HepG2 (cell line): ENCODE data around the gene PANK3. TPM values are rescaled to one million over a fixed set of nuclear protein-coding genes. Genes with fewer than 3 reads are reported as not detected.

ENCODE experiments used
- ATAC-seq: fragments of 200-7000 bp; cut with Tn5 transposase; 3 replicates; pipeline ENCODE4 v1.9.1; 2020; ENCODE audit warnings: mild to moderate bottlenecking, moderate library complexity
- BruUV-seq: library from RNA; stranded (reverse); fragments of 400-500 nt; replicated peaks from 2 replicates; lab custom pipeline; 2021; lab: Mats Ljungman, UMichigan
- CTCF ChIA-PET: fragments of 300-600 bp; formaldehyde crosslinking; extraction: SDS; loops from one replicate; lab custom pipeline; 2021; ENCODE audit warnings: low total read pairs, inconsistent platforms, low intra/inter-chr PET ratio; lab: Yijun Ruan, JAX
- POLR2A ChIA-PET: fragments of 350-600 bp; sonication (Branson Sonifier 250); formaldehyde crosslinking; loops from one replicate; lab custom pipeline; 2020; ENCODE audit warnings: antibody characterized with exemption, inconsistent platforms; lab: Yijun Ruan, JAX
- DNase-seq: peaks from one replicate; pipeline ENCODE4 v3.0.0-alpha.2; 2015; ENCODE audit warnings: low spot score
- FAIRE-seq: peaks from 3 replicates; lab custom pipeline; 2011; peaks lifted over from hg19 to GRCh38; lab: Jason Lieb, UNC
- H2AFZ ChIP-seq: one replicate; pipeline ENCODE4 v1.6.1; 2011; ENCODE audit warnings: low read length, inconsistent platforms
- H3K27ac ChIP-seq: fragments of 300-600 bp; 3 replicates; pipeline ENCODE4 v1.8.0; 2011; ENCODE audit warnings: mixed run types, mild to moderate bottlenecking, mixed read lengths, low read length, inconsistent platforms; ENCODE audit not compliant: insufficient read depth; ENCODE audit errors: extremely low read length
- H3K27me3 ChIP-seq, 2 experiments: fragments of 200-600 bp in 1 of 2; 2 replicates in 1 of 2; 3 replicates in 1 of 2; pipeline versions ENCODE4 v1.6.0 to v1.8.0; 2011; ENCODE audit warnings: low read length in 2 of 2, mild to moderate bottlenecking in 2 of 2, moderate library complexity in 2 of 2, inconsistent platforms in 1 of 2; ENCODE audit not compliant: insufficient read depth in 2 of 2, control insufficient read depth in 1 of 2
- H3K36me3 ChIP-seq, 2 experiments: fragments of 200-600 bp in 1 of 2; replicated peaks in 1 of 2; 2 replicates in 1 of 2; 3 replicates in 1 of 2; pipeline versions ENCODE4 v1.5.1 to v1.8.0; 2011; ENCODE audit warnings: low read length in 2 of 2, inconsistent platforms in 1 of 2; ENCODE audit not compliant: insufficient read depth in 2 of 2, control insufficient read depth in 1 of 2
- H3K4me1 ChIP-seq: 2 replicates; pipeline ENCODE4 v1.5.1; 2012; ENCODE audit warnings: low read length, inconsistent platforms; ENCODE audit not compliant: insufficient read depth
- H3K4me2 ChIP-seq: 2 replicates; pipeline ENCODE4 v1.6.0; 2011; ENCODE audit warnings: low read depth, low read length, inconsistent platforms
- H3K4me3 ChIP-seq, 3 experiments: fragments of 200-600 bp in 1 of 3; sonication (generic), shearing (Covaris generic) in 1 of 3; replicated peaks in 1 of 3; 2 replicates each; pipeline ENCODE4 v1.5.1; 2011 to 2016; ENCODE audit warnings: low read length in 3 of 3, inconsistent platforms in 2 of 3, low read depth in 2 of 3, mild to moderate bottlenecking in 2 of 3, control low read depth in 1 of 3, mixed read lengths in 1 of 3; ENCODE audit not compliant: insufficient read depth in 1 of 3
- H3K79me2 ChIP-seq: one replicate; pipeline ENCODE4 v1.6.1; 2011; ENCODE audit warnings: low read length, inconsistent platforms; ENCODE audit not compliant: insufficient read depth
- H3K9ac ChIP-seq: 2 replicates; pipeline ENCODE4 v1.6.0; 2011; ENCODE audit warnings: mild to moderate bottlenecking, low read depth, low read length, inconsistent platforms; ENCODE audit not compliant: insufficient read depth
- H3K9me3 ChIP-seq: 2 replicates; pipeline ENCODE4 v1.5.1; 2012; ENCODE audit warnings: mild to moderate bottlenecking, low read length
- H4K20me1 ChIP-seq: 2 replicates; pipeline ENCODE4 v1.6.0; 2011; ENCODE audit warnings: inconsistent platforms, mild to moderate bottlenecking, low read length, moderate library complexity; ENCODE audit not compliant: insufficient read depth
- HHEX ChIP-seq: IDR thresholded peaks from 2 replicates; pipeline ENCODE4 v1.6.1; 2016; ENCODE audit warnings: control low read depth
- HOXA7 ChIP-seq: sonication (generic); formaldehyde crosslinking; IDR thresholded peaks from 2 replicates; pipeline ENCODE4 v1.8.1; 2022; ENCODE audit warnings: mild to moderate bottlenecking, missing genetic modification reagents, moderate library complexity
- KLF9 ChIP-seq: IDR thresholded peaks from 2 replicates; pipeline ENCODE4 v1.6.1; 2016; ENCODE audit warnings: low read depth
- NRL ChIP-seq: sonication (generic); formaldehyde crosslinking; IDR thresholded peaks from 2 replicates; pipeline ENCODE4 v1.5.0; 2020; ENCODE audit warnings: missing genetic modification reagents, mild to moderate bottlenecking, moderate library complexity, borderline replicate concordance
- POLR2A ChIP-seq, 2 experiments: IDR thresholded peaks; 2 replicates each; pipeline ENCODE4 v1.6.1; 2011; ENCODE audit warnings: low read depth in 2 of 2, low read length in 2 of 2, mild to moderate bottlenecking in 1 of 2, moderate library complexity in 1 of 2; ENCODE audit not compliant: insufficient read depth in 1 of 2
- RXRA ChIP-seq: sonication (generic); formaldehyde crosslinking; IDR thresholded peaks from 2 replicates; pipeline ENCODE4 v1.5.1; 2020; ENCODE audit warnings: missing genetic modification reagents
- SALL2 ChIP-seq: sonication (generic); formaldehyde crosslinking; IDR thresholded peaks from 2 replicates; pipeline ENCODE4 v1.8.1; 2023; ENCODE audit warnings: mild to moderate bottlenecking, missing genetic modification reagents, inconsistent platforms
- TAF1 ChIP-seq: sonication (generic); formaldehyde crosslinking; IDR thresholded peaks from 2 replicates; pipeline ENCODE4 v1.4.0; 2020; ENCODE audit warnings: missing genetic modification reagents
- YEATS2 ChIP-seq: sonication (generic); formaldehyde crosslinking; IDR thresholded peaks from 2 replicates; pipeline ENCODE4 v1.4.0; 2020; ENCODE audit warnings: missing genetic modification reagents, borderline replicate concordance
- ZBTB42 ChIP-seq: sonication (generic); formaldehyde crosslinking; IDR thresholded peaks from 2 replicates; pipeline ENCODE4 v1.5.0; 2020; ENCODE audit warnings: mild to moderate bottlenecking, missing genetic modification reagents
- ZNF20 ChIP-seq: sonication (generic); formaldehyde crosslinking; IDR thresholded peaks from 2 replicates; pipeline ENCODE4 v1.4.0; 2020; ENCODE audit warnings: mild to moderate bottlenecking, moderate library complexity, missing genetic modification reagents
- ZNF431 ChIP-seq: sonication (generic); formaldehyde crosslinking; IDR thresholded peaks from 2 replicates; pipeline ENCODE4 v1.9.0; 2022; ENCODE audit warnings: missing genetic modification reagents, low read depth, mild to moderate bottlenecking, borderline replicate concordance
- ZNF737 ChIP-seq: sonication (generic); formaldehyde crosslinking; IDR thresholded peaks from 2 replicates; pipeline ENCODE4 v1.5.0; 2020; ENCODE audit warnings: missing genetic modification reagents, mild to moderate bottlenecking, borderline replicate concordance
- WGBS: methylation state at CpG from one replicate; pipeline ENCODE4 v1.1.6; 2017; ENCODE audit warnings: low lambda C conversion rate; 5-methylcytosine and 5-hydroxymethylcytosine counted together
- in situ Hi-C: cut with HindIII; loops from 2 replicates; pipeline ENCODE4 v1.10.0; 2017; ENCODE audit warnings: low pct_unique_long_range_greater_than_20kb; ENCODE audit not compliant: extremely low pct_ligation_motif_present
- intact Hi-C: fragments of 100-400 bp; cut with micrococcal nuclease; formaldehyde crosslinking; loops from one replicate; pipeline ENCODE4 v1.10.0; 2022; ENCODE audit not compliant: unreplicated experiment
- polyA plus RNA-seq, 8 experiments: library from polyadenylated mRNA; depleted of rRNA in 3 of 8; stranded (reverse) in 7 of 8; unstranded in 1 of 8; fragments of >200 nt; fragmentation: Illumina TruSeq in 4 of 8; extraction: Trizol in 4 of 8; gene quantifications; 2 replicates each; pipeline versions ENCODE4 v1.2.1 to v1.2.3, GENCODE V29; 2011 to 2016; ENCODE audit warnings: low read depth in 4 of 8, missing spikeins in 1 of 8, mixed read lengths in 1 of 8; ENCODE audit not compliant: insufficient read depth in 1 of 8
- total RNA-seq, 5 experiments: library from RNA; depleted of rRNA; stranded (reverse); fragments of >200 nt; fragmentation: Illumina TruSeq; extraction: Trizol; gene quantifications; 2 replicates each; pipeline ENCODE4 v1.2.3, GENCODE V29; 2016; ENCODE audit warnings: low read depth in 1 of 5
- TF ChIP-seq, protein P1 (sequence below), 2 experiments: IDR thresholded peaks; 2 replicates each; pipeline ENCODE4 v1.6.1; 2011 to 2012; ENCODE audit warnings: low read length in 2 of 2, borderline replicate concordance in 1 of 2, low read depth in 1 of 2, mild to moderate bottlenecking in 1 of 2, moderate library complexity in 1 of 2
- TF ChIP-seq, protein P2 (sequence below): sonication (generic); formaldehyde crosslinking; IDR thresholded peaks from 2 replicates; pipeline ENCODE4 v1.5.0; 2020; ENCODE audit warnings: mild to moderate bottlenecking, missing genetic modification reagents
- TF ChIP-seq, protein P3 (sequence below): IDR thresholded peaks from 2 replicates; pipeline ENCODE4 v1.6.1; 2016; ENCODE audit warnings: missing biosample characterization, missing genetic modification reagents, low read depth
- TF ChIP-seq, protein P4 (sequence below): sonication (generic); formaldehyde crosslinking; IDR thresholded peaks from 2 replicates; pipeline ENCODE4 v1.4.0; 2020; ENCODE audit warnings: mild to moderate bottlenecking, missing genetic modification reagents
- TF ChIP-seq, protein P5 (sequence below): sonication (generic); IDR thresholded peaks from 2 replicates; pipeline ENCODE4 v1.6.1; 2016; ENCODE audit warnings: low read depth, borderline replicate concordance

PANK3 gene
- total and polyA plus RNA-seq, 2 of the 13 experiments (the other 11 are each of a cell fraction or from before 2014, with no cell fraction given): 26.9 to 69.5 TPM

DNA sequence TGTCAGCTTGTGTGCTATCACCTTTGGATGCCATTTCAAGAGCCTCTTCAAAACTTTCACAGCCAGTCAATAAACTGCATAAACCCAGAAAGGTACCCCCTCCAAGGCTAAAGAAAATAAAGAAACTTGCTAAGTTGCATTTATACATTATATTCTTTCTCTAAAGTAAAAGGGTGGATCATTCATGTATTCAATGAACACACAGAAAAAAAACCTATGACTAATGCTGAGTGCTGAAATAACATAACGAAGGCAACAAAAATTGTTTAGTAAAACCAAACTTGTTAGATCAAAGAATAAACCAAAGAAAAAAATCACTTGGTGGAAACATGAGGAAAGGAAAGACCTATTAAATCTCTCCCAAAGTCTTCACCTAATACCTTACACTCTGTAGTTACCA, 15.2 kb downstream of the PANK3 start:
- ChIA-PET CTCF (no interaction called here), POLR2A (no interaction called here)
- ATAC-seq (no peak), DNase-seq (no peak), FAIRE-seq (no peak)
- WGBS: 93% methylated on average over 1 of the region's 1 CpG
- H2AFZ ChIP-seq: no peak overlapping the region
- H3K9me3 ChIP-seq: no peaks in the 10 kb centered on the region
- BruUV-seq: no TSS peak
- peaks cover 29% of the 10 kb centered on the region for H3K4me1 ChIP-seq
- no peaks in the 10 kb centered on the region for H3K27me3 ChIP-seq
- peaks cover 31% of the 10 kb centered on the region for H3K79me2 ChIP-seq
- no peak overlapping the region for H3K9ac ChIP-seq
- intact Hi-C loops: no loop called here
- H3K4me3 ChIP-seq: no peak overlapping the region
- H3K36me3 ChIP-seq: peaks cover 6 to 81% of the 10 kb centered on the region in 2 experiments
- no peak overlapping the region for H3K27ac ChIP-seq
- in situ Hi-C loops: no loop called here
- H4K20me1 ChIP-seq: peaks cover 33% of the 10 kb centered on the region
- no peak overlapping the region for H3K4me2 ChIP-seq
- TF ChIP-seq POLR2A (IDR thresholded peaks at IDR 0.05; ENCODE audit: insufficient read depth in 1 of 2, low read depth in 2 of 2, low read length in 2 of 2) (no peak), ZBTB42 (CRISPR knock-in tag) (no peak), HHEX (no peak), NRL (no peak), TAF1 (CRISPR knock-in tag) (no peak), SALL2 (CRISPR knock-in tag) (no peak), ZNF20 (no peak), KLF9 (no peak), HOXA7 (no peak), RXRA (CRISPR knock-in tag) (no peak), ZNF737 (no peak), YEATS2 (no peak), ZNF431 (no peak)
- TF ChIP-seq, protein P1, sequence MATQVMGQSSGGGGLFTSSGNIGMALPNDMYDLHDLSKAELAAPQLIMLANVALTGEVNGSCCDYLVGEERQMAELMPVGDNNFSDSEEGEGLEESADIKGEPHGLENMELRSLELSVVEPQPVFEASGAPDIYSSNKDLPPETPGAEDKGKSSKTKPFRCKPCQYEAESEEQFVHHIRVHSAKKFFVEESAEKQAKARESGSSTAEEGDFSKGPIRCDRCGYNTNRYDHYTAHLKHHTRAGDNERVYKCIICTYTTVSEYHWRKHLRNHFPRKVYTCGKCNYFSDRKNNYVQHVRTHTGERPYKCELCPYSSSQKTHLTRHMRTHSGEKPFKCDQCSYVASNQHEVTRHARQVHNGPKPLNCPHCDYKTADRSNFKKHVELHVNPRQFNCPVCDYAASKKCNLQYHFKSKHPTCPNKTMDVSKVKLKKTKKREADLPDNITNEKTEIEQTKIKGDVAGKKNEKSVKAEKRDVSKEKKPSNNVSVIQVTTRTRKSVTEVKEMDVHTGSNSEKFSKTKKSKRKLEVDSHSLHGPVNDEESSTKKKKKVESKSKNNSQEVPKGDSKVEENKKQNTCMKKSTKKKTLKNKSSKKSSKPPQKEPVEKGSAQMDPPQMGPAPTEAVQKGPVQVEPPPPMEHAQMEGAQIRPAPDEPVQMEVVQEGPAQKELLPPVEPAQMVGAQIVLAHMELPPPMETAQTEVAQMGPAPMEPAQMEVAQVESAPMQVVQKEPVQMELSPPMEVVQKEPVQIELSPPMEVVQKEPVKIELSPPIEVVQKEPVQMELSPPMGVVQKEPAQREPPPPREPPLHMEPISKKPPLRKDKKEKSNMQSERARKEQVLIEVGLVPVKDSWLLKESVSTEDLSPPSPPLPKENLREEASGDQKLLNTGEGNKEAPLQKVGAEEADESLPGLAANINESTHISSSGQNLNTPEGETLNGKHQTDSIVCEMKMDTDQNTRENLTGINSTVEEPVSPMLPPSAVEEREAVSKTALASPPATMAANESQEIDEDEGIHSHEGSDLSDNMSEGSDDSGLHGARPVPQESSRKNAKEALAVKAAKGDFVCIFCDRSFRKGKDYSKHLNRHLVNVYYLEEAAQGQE (IDR thresholded peaks at IDR 0.05; ENCODE audit: borderline replicate concordance in 1 of 2, low read depth in 1 of 2, low read length in 2 of 2): no peak
- TF ChIP-seq, protein P2, sequence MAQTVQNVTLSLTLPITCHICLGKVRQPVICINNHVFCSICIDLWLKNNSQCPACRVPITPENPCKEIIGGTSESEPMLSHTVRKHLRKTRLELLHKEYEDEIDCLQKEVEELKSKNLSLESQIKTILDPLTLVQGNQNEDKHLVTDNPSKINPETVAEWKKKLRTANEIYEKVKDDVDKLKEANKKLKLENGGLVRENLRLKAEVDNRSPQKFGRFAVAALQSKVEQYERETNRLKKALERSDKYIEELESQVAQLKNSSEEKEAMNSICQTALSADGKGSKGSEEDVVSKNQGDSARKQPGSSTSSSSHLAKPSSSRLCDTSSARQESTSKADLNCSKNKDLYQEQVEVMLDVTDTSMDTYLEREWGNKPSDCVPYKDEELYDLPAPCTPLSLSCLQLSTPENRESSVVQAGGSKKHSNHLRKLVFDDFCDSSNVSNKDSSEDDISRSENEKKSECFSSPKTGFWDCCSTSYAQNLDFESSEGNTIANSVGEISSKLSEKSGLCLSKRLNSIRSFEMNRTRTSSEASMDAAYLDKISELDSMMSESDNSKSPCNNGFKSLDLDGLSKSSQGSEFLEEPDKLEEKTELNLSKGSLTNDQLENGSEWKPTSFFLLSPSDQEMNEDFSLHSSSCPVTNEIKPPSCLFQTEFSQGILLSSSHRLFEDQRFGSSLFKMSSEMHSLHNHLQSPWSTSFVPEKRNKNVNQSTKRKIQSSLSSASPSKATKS (CRISPR knock-in tag): no peak
- TF ChIP-seq, protein P3, sequence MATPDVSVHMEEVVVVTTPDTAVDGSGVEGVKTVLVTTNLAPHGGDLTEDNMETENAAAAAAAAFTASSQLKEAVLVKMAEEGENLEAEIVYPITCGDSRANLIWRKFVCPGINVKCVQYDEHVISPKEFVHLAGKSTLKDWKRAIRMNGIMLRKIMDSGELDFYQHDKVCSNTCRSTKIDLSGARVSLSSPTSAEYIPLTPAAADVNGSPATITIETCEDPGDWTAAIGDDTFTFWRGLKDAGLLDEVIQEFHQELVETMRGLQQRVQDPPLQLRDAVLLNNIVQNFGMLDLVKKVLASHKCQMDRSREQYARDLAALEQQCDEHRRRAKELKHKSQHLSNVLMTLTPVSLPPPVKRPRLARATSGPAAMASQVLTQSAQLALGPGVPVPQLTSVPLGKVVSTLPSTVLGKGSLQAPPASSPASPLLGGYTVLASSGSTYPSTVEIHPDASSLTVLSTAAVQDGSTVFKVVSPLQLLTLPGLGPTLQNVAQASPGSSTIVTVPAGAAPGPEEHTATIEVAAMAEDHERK (CRISPR knock-in tag): no peak
- TF ChIP-seq, protein P4, sequence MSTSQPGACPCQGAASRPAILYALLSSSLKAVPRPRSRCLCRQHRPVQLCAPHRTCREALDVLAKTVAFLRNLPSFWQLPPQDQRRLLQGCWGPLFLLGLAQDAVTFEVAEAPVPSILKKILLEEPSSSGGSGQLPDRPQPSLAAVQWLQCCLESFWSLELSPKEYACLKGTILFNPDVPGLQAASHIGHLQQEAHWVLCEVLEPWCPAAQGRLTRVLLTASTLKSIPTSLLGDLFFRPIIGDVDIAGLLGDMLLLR (CRISPR knock-in tag): no peak
- TF ChIP-seq, protein P5, sequence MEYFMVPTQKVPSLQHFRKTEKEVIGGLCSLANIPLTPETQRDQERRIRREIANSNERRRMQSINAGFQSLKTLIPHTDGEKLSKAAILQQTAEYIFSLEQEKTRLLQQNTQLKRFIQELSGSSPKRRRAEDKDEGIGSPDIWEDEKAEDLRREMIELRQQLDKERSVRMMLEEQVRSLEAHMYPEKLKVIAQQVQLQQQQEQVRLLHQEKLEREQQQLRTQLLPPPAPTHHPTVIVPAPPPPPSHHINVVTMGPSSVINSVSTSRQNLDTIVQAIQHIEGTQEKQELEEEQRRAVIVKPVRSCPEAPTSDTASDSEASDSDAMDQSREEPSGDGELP: no peak
